Measurements from ENCODE around the gene FBXO36.

FBXO36 gene

GRCh38 chr2:229970406-229970805 lies 48.1 kb downstream of the FBXO36 start:
- DNase-seq (ENCODE audit: low spot score) = no peak

- DNase-seq (ENCODE audit: low spot score) = no peak
These were observed 49.0 kb downstream of the FBXO36 start for GRCh38 chr2:229971298-229971790.

- DNase-seq (ENCODE audit: low spot score) = peak; percentile 88
These were observed 52.0 kb downstream of the FBXO36 start for GRCh38 chr2:229974266-229974665.

GRCh38 chr2:229980431-229981184 lies 58.3 kb downstream of the FBXO36 start:
- DNase-seq (ENCODE audit: low spot score) = peak; percentile 76

GRCh38 chr2:229993236-229993635 lies 70.9 kb downstream of the FBXO36 start:
- no peak for DNase-seq (ENCODE audit: low spot score)

GRCh38 chr2:229996320-229996719 lies 74.0 kb downstream of the FBXO36 start:
- peak; percentile 68 for DNase-seq (ENCODE audit: low spot score)

- DNase-seq (ENCODE audit: low spot score) = no peak
These were observed 75.3 kb downstream of the FBXO36 start for GRCh38 chr2:229997565-229997964.

GRCh38 chr2:230000118-230000841 lies 78.0 kb downstream of the FBXO36 start:
- DNase-seq (ENCODE audit: low spot score) = no peak

GRCh38 chr2:230007931-230008707 lies 85.8 kb downstream of the FBXO36 start:
- peak; percentile 65 for DNase-seq (ENCODE audit: low spot score)

GRCh38 chr2:230008708-230009066 lies 86.4 kb downstream of the FBXO36 start:
- no peak for DNase-seq (ENCODE audit: low spot score)

GRCh38 chr2:230010501-230010900 lies 88.2 kb downstream of the FBXO36 start:
- DNase-seq (ENCODE audit: low spot score) = no peak

- DNase-seq (ENCODE audit: low spot score) = peak; percentile 24
These were observed 89.3 kb downstream of the FBXO36 start for GRCh38 chr2:230011617-230012016.

GRCh38 chr2:230012267-230012884 lies 90.1 kb downstream of the FBXO36 start:
- no peak for DNase-seq (ENCODE audit: low spot score)

GRCh38 chr2:230016844-230017243 lies 94.5 kb downstream of the FBXO36 start:
- DNase-seq (ENCODE audit: low spot score) = no peak

GRCh38 chr2:230018153-230018552 lies 95.8 kb downstream of the FBXO36 start:
- no peak for DNase-seq (ENCODE audit: low spot score)

- no peak for DNase-seq (ENCODE audit: low spot score)
These were observed 97.4 kb downstream of the FBXO36 start for GRCh38 chr2:230019742-230020141.

GRCh38 chr2:230023313-230023712 lies 101.0 kb downstream of the FBXO36 start:
- no peak for DNase-seq (ENCODE audit: low spot score)

GRCh38 chr2:230042195-230042594 lies 119.9 kb downstream of the FBXO36 start:
- DNase-seq (ENCODE audit: low spot score) = no peak

- DNase-seq (ENCODE audit: low spot score) = no peak
These were observed 120.7 kb downstream of the FBXO36 start for GRCh38 chr2:230043025-230043424.

GRCh38 chr2:230043461-230043860 lies 121.2 kb downstream of the FBXO36 start:
- DNase-seq (ENCODE audit: low spot score) = no peak

GRCh38 chr2:230046491-230046890 lies 124.2 kb downstream of the FBXO36 start:
- DNase-seq (ENCODE audit: low spot score) = no peak

GRCh38 chr2:230048010-230048671 lies 125.8 kb downstream of the FBXO36 start:
- DNase-seq (ENCODE audit: low spot score) = no peak

Measured in AG20443 (cell line).